Amniotic stem cell (primary cell): Measurements from ENCODE around the gene ACLY.

ENCODE experiments used
- DNase-seq: peaks from one replicate; lab custom pipeline; 2025; lab: John Stamatoyannopoulos, UW

Gene ACLY

DNA sequence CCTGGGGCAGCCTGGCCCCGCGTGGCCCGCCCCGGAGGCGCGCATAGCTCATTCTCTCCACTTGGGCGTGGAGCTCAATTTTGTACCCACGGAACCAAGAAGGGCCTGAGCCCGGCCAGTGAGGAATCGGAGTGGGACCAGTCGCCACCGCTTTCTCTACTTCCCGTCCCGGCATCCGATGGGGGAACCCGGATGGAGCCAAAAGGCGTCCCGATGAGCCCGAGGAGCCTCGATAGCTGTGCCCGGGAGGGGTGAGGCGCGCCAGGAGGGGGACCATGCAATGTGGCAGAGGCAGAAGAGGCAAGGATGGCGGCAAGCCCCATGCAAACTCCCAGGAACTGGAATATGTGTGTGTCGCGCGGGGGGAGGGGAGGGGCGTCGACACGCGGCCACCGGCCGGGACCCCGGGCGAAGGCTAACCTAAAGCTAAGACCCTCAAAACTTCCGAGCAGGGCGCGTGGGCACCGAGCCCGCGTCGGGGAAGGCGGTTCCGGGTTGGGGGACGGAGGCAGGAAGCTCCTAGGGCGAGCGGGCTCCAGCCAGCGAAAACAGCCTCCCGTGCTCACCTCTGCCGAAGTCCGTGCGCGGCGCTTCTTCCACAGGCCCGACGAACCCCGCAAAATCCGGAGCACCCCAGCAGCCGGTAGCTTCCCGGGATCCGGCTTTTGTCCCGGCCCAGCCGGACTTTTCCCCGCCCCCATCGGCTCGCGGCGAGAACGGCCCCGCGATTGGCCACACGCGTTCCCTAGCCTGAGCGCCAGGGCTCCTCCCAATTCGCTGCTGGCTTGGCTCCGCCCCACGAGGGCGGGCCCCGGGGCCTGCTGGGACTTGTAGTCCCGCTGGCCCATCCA lies at the start of gene ACLY:
Gene ACLY (minus strand): TSS at position 638 of the 851 bp plus-strand sequence. CDS start 5,078 bp downstream, outside the sequence.
- DNase-seq = peak; percentile 90

DNA sequence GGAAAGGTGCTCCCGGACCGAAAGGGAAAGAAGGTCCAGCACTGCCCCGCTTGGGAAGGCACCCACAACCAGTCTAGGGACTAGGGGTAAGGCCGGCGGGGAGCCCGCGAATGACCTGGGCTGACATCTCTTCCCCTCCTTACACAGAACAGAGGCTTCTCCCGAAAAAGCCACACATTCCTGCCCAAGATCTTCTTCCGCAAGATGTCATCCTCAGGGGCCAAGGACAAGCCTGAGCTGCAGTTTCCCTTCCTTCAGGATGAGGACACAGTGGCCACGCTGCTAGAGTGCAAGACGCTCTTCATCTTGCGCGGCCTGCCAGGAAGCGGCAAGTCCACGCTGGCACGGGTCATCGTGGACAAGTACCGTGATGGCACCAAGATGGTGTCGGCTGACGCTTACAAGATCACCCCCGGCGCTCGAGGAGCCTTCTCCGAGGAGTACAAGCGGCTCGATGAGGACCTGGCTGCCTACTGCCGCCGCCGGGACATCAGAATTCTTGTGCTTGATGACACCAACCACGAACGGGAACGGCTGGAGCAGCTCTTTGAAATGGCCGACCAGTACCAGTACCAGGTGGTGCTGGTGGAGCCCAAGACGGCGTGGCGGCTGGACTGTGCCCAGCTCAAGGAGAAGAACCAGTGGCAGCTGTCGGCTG lies 49.3 kb upstream of the ACLY start:
- DNase-seq = no peak

DNA sequence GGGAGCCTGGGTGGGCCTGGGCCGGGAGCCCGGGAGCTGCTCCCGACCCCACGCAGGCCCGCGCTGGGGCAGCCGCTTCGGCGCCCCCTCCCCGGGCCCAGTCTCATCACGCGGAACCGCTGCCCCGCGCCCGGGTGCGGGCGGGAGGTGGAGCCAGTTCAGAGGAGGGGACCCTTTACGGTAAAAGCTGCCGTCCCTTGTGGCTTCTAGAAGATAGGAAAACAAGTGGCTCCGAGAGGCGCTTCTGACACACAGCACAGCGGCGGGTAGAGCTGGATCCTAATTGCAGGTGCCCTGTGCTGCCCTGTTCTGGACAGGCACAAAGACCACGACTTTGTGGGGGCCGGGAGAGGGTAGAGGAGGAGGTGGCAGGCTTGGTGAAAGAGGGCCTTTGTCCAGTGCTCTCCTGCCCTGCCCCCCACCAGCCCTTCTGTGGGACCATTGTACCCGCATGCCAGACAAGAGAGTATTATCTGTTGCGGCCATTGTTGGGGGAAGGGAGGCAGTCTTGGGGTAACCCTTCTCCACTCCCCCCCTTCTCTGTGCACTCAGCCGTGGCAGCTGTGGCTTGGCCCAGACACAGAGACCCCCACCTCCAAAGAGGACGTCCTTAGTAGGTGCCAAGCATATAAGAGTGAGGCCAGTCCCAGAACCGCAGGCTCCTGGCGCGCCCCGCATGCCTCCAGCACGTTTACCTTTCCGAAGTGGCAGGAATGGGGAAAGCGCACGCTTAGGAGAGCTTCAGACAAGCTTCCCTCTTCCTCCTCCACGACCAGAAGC lies 48.6 kb upstream of the ACLY start:
- no peak for DNase-seq

DNA sequence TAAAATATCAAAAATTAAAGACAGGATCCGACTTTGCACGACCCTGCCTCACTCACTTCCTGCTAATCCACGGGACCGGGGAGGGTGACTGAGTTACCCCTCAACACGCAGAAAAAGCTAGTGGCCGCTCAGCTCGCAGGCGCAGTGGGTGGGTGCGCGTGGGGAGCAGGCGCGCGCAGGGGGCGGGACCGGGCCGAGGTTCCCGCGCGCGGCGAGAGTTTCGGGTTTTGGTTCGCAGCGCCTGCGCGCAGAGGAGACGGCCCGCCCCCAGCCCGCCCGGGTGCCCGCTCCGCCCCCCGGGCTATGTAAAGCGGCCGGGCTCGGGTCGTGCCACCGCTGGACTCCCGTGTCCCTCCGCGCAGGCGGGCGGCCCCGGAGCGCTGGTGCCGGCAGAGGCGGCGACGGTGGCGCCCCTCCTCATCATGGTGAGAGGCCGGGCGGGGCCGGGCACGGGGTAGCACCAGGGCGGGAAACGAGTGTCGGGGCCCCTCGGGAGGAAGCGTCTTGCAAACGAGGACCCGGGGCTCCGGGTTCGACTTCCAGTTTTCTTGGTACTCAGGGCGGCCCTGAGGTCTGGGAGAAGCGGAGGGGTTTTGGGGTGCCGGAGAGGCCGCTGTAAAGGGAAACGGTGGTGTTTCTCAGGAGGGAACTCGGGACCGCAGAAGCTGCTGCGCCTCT lies 47.9 kb upstream of the ACLY start, which contains the start of gene CNP:
Gene CNP (plus strand): TSS at position 333 of the 678 bp plus-strand sequence. CDS start 90 bp downstream, at position 423.
- DNase-seq = peak; percentile 85

DNA sequence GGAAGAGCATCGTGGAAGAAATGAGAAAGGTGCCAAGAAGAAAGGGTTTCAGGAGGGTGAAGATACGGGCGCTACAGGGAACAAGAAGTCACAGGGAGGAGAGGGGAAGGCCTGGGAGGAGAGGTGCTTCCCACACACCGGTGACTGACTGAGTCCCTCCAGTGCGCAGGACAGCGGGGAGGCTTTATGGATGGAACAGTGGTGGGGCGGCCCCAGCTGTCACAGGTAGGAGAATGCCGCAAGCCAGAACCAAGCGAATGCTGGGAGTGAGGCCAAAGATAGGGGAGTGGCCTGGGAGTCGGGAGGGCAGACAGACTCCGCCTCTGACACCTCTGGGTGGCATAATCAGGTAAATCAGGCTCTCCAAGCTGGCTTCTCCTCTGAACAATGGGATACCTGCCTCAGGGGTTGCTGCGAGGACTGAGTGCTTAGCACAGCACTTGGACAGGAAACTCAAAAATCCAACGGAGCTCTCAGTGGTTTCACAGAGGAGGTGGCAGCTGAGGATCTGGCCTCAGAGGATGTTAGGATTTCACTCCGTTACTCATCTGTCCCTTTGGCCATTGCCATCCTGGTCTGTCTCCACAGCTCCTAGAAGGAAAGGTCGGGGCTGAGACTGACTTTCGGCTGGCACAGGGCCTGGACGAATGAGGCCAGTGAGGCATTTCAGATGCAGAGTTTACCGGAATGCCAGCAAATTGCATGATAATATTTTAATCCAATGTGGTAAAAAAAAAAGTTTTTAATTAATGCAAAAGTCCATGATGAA lies 47.1 kb upstream of the ACLY start:
- DNase-seq = no peak

DNA sequence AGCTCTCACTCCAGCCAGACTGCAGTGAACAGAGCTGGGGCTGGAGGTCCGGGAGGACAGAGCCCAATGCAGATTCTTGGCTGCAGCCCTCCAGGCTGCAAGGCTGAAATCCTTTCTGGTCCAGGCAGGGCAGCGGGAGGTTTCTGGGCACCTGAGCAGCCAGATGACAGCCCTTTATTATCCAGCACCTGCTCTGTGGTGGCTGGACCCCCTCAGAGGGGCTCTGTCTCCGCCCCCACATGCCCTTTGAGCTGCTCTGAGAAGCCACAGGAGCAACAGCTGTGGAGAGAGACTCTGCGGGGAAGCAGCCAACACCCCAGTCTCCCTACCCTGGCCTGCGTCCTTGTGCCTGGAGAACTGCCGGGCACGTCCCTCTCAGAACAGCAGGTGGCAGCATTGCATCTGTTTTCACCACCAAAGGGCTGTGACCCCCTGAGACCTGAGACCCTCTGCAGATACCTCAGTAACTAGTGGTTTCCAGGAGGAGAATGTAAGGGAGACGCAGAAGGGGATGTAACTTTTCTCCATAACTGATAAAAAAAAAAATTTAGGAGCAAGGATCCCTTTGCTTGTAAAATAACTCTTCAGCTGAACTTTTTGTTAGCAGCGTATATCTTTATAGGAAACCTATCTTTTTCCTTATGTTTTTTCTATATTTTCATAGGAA lies 44.1 kb upstream of the ACLY start:
- no peak for DNase-seq

DNA sequence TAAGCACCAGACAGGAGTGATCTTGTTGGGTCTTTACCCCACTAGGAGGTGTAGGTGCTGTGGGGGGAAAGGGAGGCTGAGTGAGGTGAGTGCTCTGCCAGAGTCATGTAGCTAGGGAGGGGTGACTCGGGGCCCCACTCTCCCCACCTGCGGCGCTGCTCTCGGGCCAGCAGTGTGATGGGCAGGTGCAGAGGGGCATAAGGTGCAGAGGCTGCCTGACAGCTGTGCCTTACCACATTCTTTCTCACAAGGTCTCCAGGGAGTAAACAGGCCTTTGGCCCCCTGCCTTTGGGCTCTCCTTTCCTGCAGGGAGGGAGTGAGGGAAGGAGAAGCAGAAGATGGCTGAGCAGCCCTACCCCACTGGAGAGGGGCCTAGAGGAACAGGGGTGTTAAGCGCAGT lies 43.4 kb upstream of the ACLY start:
- no peak for DNase-seq

DNA sequence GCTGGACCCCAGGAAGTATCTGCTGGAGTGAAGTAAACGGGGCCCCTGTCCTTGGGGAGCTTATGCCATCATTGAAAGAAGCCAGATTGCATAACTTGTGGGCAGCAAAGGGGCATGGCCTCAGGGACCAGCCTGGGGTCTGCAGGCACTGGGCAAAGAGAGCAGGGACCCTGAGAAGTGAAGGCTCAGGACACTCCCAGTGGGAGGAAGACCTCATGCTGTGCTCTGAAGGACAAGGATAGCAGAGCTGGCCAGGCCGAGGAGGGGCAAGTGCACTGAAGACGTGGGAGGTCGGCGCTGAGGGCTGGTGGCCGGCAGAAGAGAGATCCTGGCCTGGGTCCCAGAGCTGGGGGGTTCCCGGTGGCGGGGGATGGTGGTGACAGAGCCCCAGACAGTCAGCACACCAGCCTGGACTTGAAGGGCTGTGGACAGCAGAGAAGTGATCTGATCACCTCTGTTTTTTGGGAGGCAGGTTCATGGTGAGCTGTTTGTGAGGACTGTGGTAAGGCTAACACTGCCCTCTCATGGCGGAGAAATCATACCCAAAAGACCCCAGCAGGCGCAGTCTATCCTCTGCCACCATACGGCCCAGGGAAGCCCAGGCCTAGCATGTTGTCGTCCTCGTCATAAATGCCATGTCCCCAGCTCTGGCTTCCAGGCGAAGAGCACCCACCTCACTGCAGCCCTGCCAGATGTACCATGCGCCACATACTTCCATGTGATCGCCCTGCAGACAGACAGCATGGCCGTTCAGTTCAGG lies 40.8 kb upstream of the ACLY start:
- DNase-seq = no peak

DNA sequence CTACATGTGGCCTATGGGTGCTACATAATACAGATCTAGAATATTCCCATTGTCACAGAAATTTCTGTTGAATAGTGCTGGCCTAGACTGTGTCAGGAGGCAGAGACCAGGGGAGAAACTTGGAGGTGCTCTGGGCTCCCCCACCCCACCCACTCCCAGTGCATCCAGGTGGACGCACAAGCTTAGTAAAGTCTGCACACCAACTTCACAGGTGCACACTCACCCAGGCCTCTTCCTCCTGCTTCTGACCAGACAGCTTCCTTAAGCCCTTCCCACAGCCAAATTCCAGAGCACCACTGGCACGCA lies 40.2 kb upstream of the ACLY start:
- DNase-seq = no peak

DNA sequence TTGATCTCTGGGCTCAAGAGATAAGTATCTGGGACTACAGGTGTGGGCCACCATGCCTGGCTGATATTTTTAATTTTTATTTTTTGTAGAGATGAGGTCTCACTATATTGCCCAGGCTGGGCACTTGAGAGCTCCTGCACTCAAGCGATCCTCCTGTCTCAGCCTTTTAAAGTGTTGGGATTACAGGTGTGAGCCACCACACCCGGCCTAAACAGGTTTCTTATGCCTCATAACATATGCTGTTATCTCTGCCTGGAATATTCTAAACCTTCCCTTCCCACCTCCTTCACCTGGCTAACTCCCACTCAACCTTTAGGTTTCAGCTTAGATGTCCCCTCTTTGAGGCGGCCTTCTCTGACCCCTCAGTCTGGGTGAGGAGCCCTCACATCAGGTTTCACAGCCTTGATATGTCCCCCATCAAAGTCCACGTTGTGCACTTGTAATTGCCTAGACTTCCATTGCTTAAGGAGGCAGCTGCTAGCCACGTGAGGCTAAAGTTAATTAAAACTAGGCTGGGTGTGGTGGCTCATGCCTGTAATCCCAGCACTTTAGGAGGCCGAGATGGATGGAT lies 39.2 kb upstream of the ACLY start:
- DNase-seq = no peak

DNA sequence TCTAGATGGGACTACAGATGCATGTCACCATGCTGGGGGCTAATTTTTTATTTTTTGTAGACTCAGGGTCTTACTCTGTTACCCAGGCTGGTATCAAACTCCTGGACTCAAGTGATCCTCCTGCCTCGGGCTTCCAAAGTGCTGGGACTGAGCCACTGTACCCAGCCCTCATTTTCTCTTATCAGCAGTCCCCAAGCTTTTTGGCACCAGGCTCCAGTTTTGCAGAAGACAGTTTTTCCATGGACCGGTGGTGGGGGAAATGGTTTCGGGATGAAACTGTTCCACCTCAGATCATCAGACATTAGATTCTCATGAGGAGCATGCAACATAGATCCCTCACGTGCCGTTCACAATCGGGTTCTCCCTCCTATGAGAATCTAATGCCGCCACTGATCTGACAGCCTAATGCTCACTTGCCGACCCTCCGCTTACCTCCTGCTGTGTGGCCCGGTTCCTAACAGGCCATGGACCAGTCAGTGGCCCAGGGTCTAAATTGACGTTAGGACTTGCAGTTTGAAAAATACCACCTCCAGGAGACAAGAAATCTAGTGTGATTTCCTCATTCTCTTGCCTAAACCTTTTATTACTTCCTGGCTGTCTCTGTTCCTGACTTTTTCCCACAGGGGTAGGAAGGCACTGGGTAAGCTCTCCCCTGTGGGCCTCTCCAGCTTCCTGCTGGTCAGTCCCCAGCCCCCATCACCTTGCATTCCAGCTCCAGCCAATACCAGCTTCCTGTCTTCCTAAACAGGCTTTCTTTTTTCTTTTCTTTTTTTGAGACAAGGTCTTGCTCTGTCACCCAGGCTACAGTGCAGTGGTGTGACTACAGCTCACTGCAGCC lies 38.5 kb upstream of the ACLY start:
- DNase-seq = no peak

DNA sequence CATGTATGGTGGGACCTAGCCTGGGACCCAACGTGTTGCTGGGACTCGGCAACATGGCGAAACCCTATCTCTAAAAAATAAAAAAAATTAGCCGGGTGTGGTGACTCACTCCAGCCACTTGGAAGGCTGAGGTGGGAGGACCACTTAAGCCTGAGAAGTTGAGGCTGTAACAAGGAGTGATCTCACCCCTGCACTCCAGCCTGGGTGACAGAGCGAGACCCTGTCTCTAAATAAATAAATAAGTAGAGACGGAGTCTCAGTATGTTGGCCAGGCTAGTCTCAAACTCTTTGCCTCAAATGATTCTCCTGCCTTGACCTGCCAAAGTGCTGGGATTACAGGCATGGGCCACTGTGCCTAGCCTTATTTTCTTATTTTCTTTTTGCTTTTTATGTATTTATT lies 37.8 kb upstream of the ACLY start:
- no peak for DNase-seq

DNA sequence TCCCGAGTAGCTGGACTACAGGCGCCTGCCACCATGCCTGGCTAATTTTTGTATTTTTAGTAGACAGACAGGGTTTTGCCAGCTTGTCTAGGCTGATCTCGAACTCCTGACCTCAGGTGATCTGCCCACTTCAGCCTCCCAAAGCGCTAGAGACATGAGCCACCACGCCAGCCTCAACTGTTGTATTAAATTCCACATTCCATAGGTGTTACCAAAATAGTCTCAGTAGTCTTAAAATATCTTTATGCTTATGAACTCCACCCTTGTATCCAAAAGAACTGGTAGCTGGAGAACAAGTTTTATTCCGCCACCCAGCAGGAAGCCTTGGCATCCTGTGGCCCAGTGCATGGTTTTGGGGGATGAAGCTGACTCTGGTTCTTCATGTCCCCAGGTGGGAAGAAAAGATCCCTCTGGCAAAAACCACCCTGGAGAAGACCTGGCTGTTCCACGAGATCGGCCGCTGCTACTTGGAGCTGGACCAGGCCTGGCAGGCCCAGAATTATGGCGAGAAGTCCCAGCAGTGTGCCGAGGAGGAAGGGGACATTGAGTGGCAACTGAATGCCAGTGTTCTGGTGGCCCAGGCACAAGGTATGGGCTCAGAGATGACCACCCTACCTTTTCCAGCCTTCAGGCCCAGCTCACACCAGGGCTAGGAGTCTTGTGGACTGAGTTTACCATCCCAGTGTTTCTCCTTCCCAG lies 30.2 kb upstream of the ACLY start:
- no peak for DNase-seq

DNA sequence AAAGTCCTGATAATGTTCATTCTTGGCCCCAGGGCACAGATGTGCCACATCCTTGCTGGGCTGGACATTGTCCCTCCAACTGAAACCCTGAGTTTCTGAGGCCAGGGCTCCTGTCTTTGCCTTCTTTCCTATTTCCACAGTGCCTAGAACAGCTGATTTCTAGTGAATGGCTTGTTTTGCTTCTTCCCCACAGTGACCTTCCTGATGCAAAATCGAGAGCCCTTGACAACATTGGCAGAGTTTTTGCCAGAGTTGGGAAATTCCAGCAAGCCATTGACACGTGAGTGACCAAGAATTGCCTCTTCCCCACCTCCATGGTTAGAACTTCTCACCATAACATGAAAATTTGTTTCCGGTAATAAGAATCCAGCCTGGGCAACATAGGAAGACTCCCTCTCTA lies 26.2 kb upstream of the ACLY start:
- no peak for DNase-seq

DNA sequence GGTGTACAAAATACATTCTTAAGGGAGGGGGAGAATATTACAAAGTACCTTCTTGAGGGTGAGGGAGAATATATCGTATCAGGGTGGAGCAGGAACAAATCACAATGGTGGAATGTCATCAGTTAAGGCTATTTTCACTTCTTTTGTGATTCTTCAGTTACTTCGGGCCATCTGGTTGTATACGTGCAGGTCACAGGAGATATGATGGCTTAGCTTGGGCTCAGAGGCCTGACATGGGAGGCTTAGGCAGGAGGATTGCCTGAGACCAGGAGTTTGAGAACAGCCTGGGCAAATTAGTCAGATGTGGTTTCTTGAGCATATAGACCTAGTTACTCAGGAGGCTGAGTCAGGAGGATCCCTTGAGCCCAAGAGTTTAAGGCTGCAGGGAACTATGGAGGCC lies 24.7 kb upstream of the ACLY start:
- no peak for DNase-seq

DNA sequence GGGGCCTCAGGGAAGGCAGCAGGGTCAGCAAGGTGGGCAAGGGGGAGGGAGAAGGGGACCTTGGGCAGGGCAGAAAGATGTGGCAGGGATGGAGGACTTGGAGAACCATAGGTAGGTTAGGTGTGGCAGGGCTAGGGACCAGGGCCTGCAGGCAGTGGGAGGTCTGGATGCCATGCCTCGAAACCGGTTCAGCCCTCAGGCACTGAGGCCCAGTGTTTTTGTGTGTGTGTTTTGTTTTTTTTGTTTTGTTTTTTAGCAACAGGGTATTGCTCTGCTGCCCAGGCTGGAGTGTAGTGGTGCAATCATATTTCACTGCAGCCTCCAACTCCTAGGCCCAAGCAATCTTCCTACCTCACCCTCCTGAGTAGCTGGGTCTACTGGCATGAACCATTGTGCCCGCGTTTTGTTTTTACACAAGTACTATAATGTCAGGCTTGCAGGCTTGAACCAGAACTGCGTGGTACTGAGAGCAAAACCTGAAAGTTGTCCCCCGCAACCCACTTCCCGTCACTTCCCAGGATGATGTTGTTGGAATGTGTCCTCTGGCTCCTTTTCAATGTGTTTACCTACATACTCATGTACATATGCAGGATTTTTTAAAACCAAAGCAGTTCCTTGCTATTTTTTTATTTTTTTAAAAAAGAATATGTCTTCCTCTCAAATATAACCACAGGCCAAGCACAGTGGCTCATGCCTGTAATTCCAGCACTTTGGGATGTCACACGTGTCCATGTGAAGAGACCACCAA lies 24.0 kb upstream of the ACLY start:
- DNase-seq = no peak

DNA sequence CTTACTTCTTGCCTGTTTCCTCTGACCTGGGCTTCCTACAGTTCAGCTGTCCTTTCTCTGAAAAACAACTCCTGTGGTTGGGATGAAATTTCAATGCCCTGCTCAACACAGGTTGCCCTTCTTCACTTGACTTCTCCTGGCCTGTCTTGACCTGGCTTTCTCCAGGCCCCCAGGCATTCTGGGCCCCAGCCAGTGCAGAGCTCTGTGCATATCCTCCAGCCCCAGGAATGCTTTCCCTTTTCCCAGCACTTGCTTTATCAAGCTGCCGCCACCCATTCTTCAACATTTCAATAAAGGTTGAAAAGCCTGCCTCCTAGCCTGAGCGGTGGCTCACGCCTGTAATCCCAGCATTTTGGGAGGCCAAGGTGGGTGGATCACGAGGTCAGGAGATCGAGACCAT lies 22.4 kb upstream of the ACLY start:
- DNase-seq = no peak

DNA sequence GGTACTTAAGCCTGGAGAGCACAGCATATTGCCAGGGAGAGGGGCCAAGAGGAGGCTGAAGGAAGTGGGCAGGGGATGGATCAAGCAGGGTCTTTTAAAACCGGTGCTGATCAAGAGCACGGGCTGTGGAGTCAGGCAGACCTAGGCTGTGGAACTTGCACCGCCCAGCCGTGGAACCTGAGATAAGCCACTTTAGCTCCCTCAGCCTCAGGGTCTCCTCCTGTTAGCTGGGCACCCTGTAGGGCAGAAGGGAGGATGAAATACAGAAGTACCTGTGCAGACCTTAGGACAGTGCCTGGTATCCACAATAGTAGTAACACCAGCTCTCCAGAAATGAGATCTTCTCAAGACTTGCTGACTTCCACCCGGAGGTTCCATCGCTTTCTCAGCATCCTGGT lies 20.9 kb upstream of the ACLY start:
- no peak for DNase-seq
